ENCODE data around the gene DCHS2.

DCHS2 gene

GRCh38 chr4:154465085-154465484 lies 26.5 kb downstream of the DCHS2 start:
- no peak overlapping the region for H3K4me3 ChIP-seq (ENCODE audit: low read length)
- H4K8ac ChIP-seq (ENCODE audit: low read depth, low read length), result no peak overlapping the region
- no peaks in the 10 kb centered on the region for H3K36me3 ChIP-seq (ENCODE audit: control insufficient read depth, insufficient read depth, low read length)
- no peak overlapping the region for H3K9ac ChIP-seq (ENCODE audit: low read length)
- H2AK5ac ChIP-seq (ENCODE audit: low read length), result no peak overlapping the region
- H3K4me2 ChIP-seq (ENCODE audit: low read length), result no peak overlapping the region
- H3K79me2 ChIP-seq (ENCODE audit: control insufficient read depth, insufficient read depth, low read length), result no peaks in the 10 kb centered on the region
- no peak overlapping the region for H3K4ac ChIP-seq (ENCODE audit: low read depth, low read length)
- no peaks in the 10 kb centered on the region for H3K79me1 ChIP-seq (ENCODE audit: low read length)
- no CpG with 5 or more reads among the region's 6 CpGs for WGBS (ENCODE audit: extremely low coverage, insufficient coverage, low lambda C conversion rate)
- H3K27me3 ChIP-seq (ENCODE audit: insufficient read depth, low read length, poor library complexity), result no peaks in the 10 kb centered on the region
- no peak overlapping the region for H3K18ac ChIP-seq (ENCODE audit: low read length)
- H3K56ac ChIP-seq (ENCODE audit: low read length), result no peak overlapping the region
- no peak overlapping the region for H2BK15ac ChIP-seq (replicated peaks; ENCODE audit: low read depth)
- H2BK120ac ChIP-seq (ENCODE audit: low read depth, low read length), result no peak overlapping the region
- no peak overlapping the region for H2BK5ac ChIP-seq (ENCODE audit: low read length)
- no peak for DNase-seq
- H3K27ac ChIP-seq (ENCODE audit: low read depth, low read length), result no peak overlapping the region
- no peak overlapping the region for H3K23ac ChIP-seq (ENCODE audit: low read length)
- H4K5ac ChIP-seq (ENCODE audit: low read length), result no peak overlapping the region
- no peaks in the 10 kb centered on the region for H3K4me1 ChIP-seq (ENCODE audit: control insufficient read depth, low read depth, low read length)

GRCh38 chr4:154464654-154465053 lies 26.9 kb downstream of the DCHS2 start:
- Histone ChIP-seq H3K27me3 (ENCODE audit: insufficient read depth, low read length, poor library complexity) (no peaks in the 10 kb centered on the region), H3K4me2 (ENCODE audit: low read length) (no peak overlapping the region), H3K27ac (ENCODE audit: low read depth, low read length) (no peak overlapping the region), H3K79me2 (ENCODE audit: control insufficient read depth, insufficient read depth, low read length) (no peaks in the 10 kb centered on the region), H2BK120ac (ENCODE audit: low read depth, low read length) (no peak overlapping the region), H3K9ac (ENCODE audit: low read length) (no peak overlapping the region), H3K4me3 (ENCODE audit: low read length) (no peak overlapping the region), H3K4ac (ENCODE audit: low read depth, low read length) (no peak overlapping the region), H4K5ac (ENCODE audit: low read length) (no peak overlapping the region), H3K18ac (ENCODE audit: low read length) (no peak overlapping the region), H3K56ac (ENCODE audit: low read length) (no peak overlapping the region), H2BK15ac (replicated peaks; ENCODE audit: low read depth) (no peak overlapping the region), H3K4me1 (ENCODE audit: control insufficient read depth, low read depth, low read length) (no peaks in the 10 kb centered on the region), H3K79me1 (ENCODE audit: low read length) (no peaks in the 10 kb centered on the region), H3K23ac (ENCODE audit: low read length) (no peak overlapping the region), H2AK5ac (ENCODE audit: low read length) (no peak overlapping the region), H4K8ac (ENCODE audit: low read depth, low read length) (no peak overlapping the region), H2BK5ac (ENCODE audit: low read length) (no peak overlapping the region), H3K36me3 (ENCODE audit: control insufficient read depth, insufficient read depth, low read length) (no peaks in the 10 kb centered on the region)
- DNase-seq, result no peak
- no CpG with 5 or more reads among the region's 1 CpG for WGBS (ENCODE audit: extremely low coverage, insufficient coverage, low lambda C conversion rate)

GRCh38 chr4:154462081-154462810 lies 29.4 kb downstream of the DCHS2 start:
- no peaks in the 10 kb centered on the region for H3K27me3 ChIP-seq (ENCODE audit: insufficient read depth, low read length, poor library complexity)
- H3K79me2 ChIP-seq (ENCODE audit: control insufficient read depth, insufficient read depth, low read length), result no peaks in the 10 kb centered on the region
- H4K8ac ChIP-seq (ENCODE audit: low read depth, low read length), result no peak overlapping the region
- no peaks in the 10 kb centered on the region for H3K4me1 ChIP-seq (ENCODE audit: control insufficient read depth, low read depth, low read length)
- no peak overlapping the region for H2AK5ac ChIP-seq (ENCODE audit: low read length)
- no peak overlapping the region for H3K18ac ChIP-seq (ENCODE audit: low read length)
- H3K4me3 ChIP-seq (ENCODE audit: low read length), result no peak overlapping the region
- H3K9ac ChIP-seq (ENCODE audit: low read length), result no peak overlapping the region
- no peak overlapping the region for H3K56ac ChIP-seq (ENCODE audit: low read length)
- H2BK5ac ChIP-seq (ENCODE audit: low read length), result no peak overlapping the region
- no peak overlapping the region for H3K27ac ChIP-seq (ENCODE audit: low read depth, low read length)
- no peak overlapping the region for H3K4ac ChIP-seq (ENCODE audit: low read depth, low read length)
- no CpG with 5 or more reads among the region's 3 CpGs for WGBS (ENCODE audit: extremely low coverage, insufficient coverage, low lambda C conversion rate)
- DNase-seq, result no peak
- H3K79me1 ChIP-seq (ENCODE audit: low read length), result no peaks in the 10 kb centered on the region
- no peak overlapping the region for H3K4me2 ChIP-seq (ENCODE audit: low read length)
- no peak overlapping the region for H4K5ac ChIP-seq (ENCODE audit: low read length)
- H2BK120ac ChIP-seq (ENCODE audit: low read depth, low read length), result no peak overlapping the region
- no peaks in the 10 kb centered on the region for H3K36me3 ChIP-seq (ENCODE audit: control insufficient read depth, insufficient read depth, low read length)
- H2BK15ac ChIP-seq (replicated peaks; ENCODE audit: low read depth), result no peak overlapping the region
- no peak overlapping the region for H3K23ac ChIP-seq (ENCODE audit: low read length)

GRCh38 chr4:154457471-154457870 lies 34.1 kb downstream of the DCHS2 start:
- Histone ChIP-seq H3K4me1 (ENCODE audit: control insufficient read depth, low read depth, low read length) (no peaks in the 10 kb centered on the region), H3K79me1 (ENCODE audit: low read length) (no peaks in the 10 kb centered on the region), H3K36me3 (ENCODE audit: control insufficient read depth, insufficient read depth, low read length) (no peaks in the 10 kb centered on the region), H2AK5ac (ENCODE audit: low read length) (no peak overlapping the region), H3K4me3 (ENCODE audit: low read length) (no peak overlapping the region), H2BK120ac (ENCODE audit: low read depth, low read length) (no peak overlapping the region), H4K5ac (ENCODE audit: low read length) (no peak overlapping the region), H2BK5ac (ENCODE audit: low read length) (no peak overlapping the region), H3K4me2 (ENCODE audit: low read length) (no peak overlapping the region), H3K27me3 (ENCODE audit: insufficient read depth, low read length, poor library complexity) (no peaks in the 10 kb centered on the region), H3K79me2 (ENCODE audit: control insufficient read depth, insufficient read depth, low read length) (no peaks in the 10 kb centered on the region), H2BK15ac (replicated peaks; ENCODE audit: low read depth) (no peak overlapping the region), H3K23ac (ENCODE audit: low read length) (no peak overlapping the region), H4K8ac (ENCODE audit: low read depth, low read length) (no peak overlapping the region), H3K18ac (ENCODE audit: low read length) (no peak overlapping the region), H3K27ac (ENCODE audit: low read depth, low read length) (no peak overlapping the region), H3K56ac (ENCODE audit: low read length) (no peak overlapping the region), H3K4ac (ENCODE audit: low read depth, low read length) (no peak overlapping the region), H3K9ac (ENCODE audit: low read length) (no peak overlapping the region)
- WGBS (ENCODE audit: extremely low coverage, insufficient coverage, low lambda C conversion rate), result no CpG with 5 or more reads among the region's 6 CpGs
- DNase-seq, result no peak

- no CpG with 5 or more reads among the region's 2 CpGs for WGBS (ENCODE audit: extremely low coverage, insufficient coverage, low lambda C conversion rate)
- H2AK5ac ChIP-seq (ENCODE audit: low read length), result no peak overlapping the region
Observed at GRCh38 chr4:154456889-154457288, 34.7 kb downstream of the DCHS2 start.

GRCh38 chr4:154456240-154456639 lies 35.4 kb downstream of the DCHS2 start:
- H3K79me2 ChIP-seq (ENCODE audit: control insufficient read depth, insufficient read depth, low read length), result no peaks in the 10 kb centered on the region
- no peak overlapping the region for H4K5ac ChIP-seq (ENCODE audit: low read length)
- H2AK5ac ChIP-seq (ENCODE audit: low read length), result no peak overlapping the region
- no peak overlapping the region for H3K4me2 ChIP-seq (ENCODE audit: low read length)
- no peak overlapping the region for H3K56ac ChIP-seq (ENCODE audit: low read length)
- no peak overlapping the region for H3K27ac ChIP-seq (ENCODE audit: low read depth, low read length)
- no peak overlapping the region for H2BK5ac ChIP-seq (ENCODE audit: low read length)
- no peaks in the 10 kb centered on the region for H3K79me1 ChIP-seq (ENCODE audit: low read length)
- H4K8ac ChIP-seq (ENCODE audit: low read depth, low read length), result no peak overlapping the region
- no peaks in the 10 kb centered on the region for H3K36me3 ChIP-seq (ENCODE audit: control insufficient read depth, insufficient read depth, low read length)
- no peak overlapping the region for H3K9ac ChIP-seq (ENCODE audit: low read length)
- no peaks in the 10 kb centered on the region for H3K4me1 ChIP-seq (ENCODE audit: control insufficient read depth, low read depth, low read length)
- no peak overlapping the region for H3K4me3 ChIP-seq (ENCODE audit: low read length)
- H3K4ac ChIP-seq (ENCODE audit: low read depth, low read length), result no peak overlapping the region
- H2BK120ac ChIP-seq (ENCODE audit: low read depth, low read length), result no peak overlapping the region
- WGBS (ENCODE audit: extremely low coverage, insufficient coverage, low lambda C conversion rate), result no CpG with 5 or more reads among the region's 6 CpGs
- H3K18ac ChIP-seq (ENCODE audit: low read length), result no peak overlapping the region
- H3K27me3 ChIP-seq (ENCODE audit: insufficient read depth, low read length, poor library complexity), result no peaks in the 10 kb centered on the region
- no peak for DNase-seq
- no peak overlapping the region for H3K23ac ChIP-seq (ENCODE audit: low read length)
- H2BK15ac ChIP-seq (replicated peaks; ENCODE audit: low read depth), result no peak overlapping the region

More at GRCh38 chr4:154456889-154457288, 34.7 kb downstream of the DCHS2 start:
- H3K4me3 ChIP-seq (ENCODE audit: low read length), result no peak overlapping the region
- H3K4me1 ChIP-seq (ENCODE audit: control insufficient read depth, low read depth, low read length), result no peaks in the 10 kb centered on the region
- H3K79me2 ChIP-seq (ENCODE audit: control insufficient read depth, insufficient read depth, low read length), result no peaks in the 10 kb centered on the region
- no peak overlapping the region for H2BK5ac ChIP-seq (ENCODE audit: low read length)
- no peak for DNase-seq
- H3K4me2 ChIP-seq (ENCODE audit: low read length), result no peak overlapping the region
- H4K5ac ChIP-seq (ENCODE audit: low read length), result no peak overlapping the region
- no peak overlapping the region for H2BK15ac ChIP-seq (replicated peaks; ENCODE audit: low read depth)
- no peaks in the 10 kb centered on the region for H3K27me3 ChIP-seq (ENCODE audit: insufficient read depth, low read length, poor library complexity)
- no peak overlapping the region for H3K23ac ChIP-seq (ENCODE audit: low read length)
- no peak overlapping the region for H4K8ac ChIP-seq (ENCODE audit: low read depth, low read length)
- no peaks in the 10 kb centered on the region for H3K79me1 ChIP-seq (ENCODE audit: low read length)
- no peaks in the 10 kb centered on the region for H3K36me3 ChIP-seq (ENCODE audit: control insufficient read depth, insufficient read depth, low read length)
- no peak overlapping the region for H3K4ac ChIP-seq (ENCODE audit: low read depth, low read length)
- H3K9ac ChIP-seq (ENCODE audit: low read length), result no peak overlapping the region
- no peak overlapping the region for H3K18ac ChIP-seq (ENCODE audit: low read length)
- H2BK120ac ChIP-seq (ENCODE audit: low read depth, low read length), result no peak overlapping the region
- no peak overlapping the region for H3K56ac ChIP-seq (ENCODE audit: low read length)
- no peak overlapping the region for H3K27ac ChIP-seq (ENCODE audit: low read depth, low read length)

Data from mesendoderm (in vitro differentiated cells).